Measurements from ENCODE around the gene GALNT15. TPM values are rescaled to one million over a fixed set of nuclear protein-coding genes. Genes with fewer than 3 reads are reported as not detected.

The GALNT15 gene
- total RNA-seq, 1 experiment from 2014 or later, result not detected

GRCh38 chr3:16173283-16174025 is 1.0 kb upstream of the GALNT15 start:
- no peaks in the 10 kb centered on the region for H4K20me1 ChIP-seq (ENCODE audit: insufficient read depth)
- no peaks in the 10 kb centered on the region for H3K79me2 ChIP-seq (ENCODE audit: low read depth)
- no peaks in the 10 kb centered on the region for H3K4me1 ChIP-seq (replicated peaks; ENCODE audit: insufficient read depth)
- H3K4me2 ChIP-seq, result no peak overlapping the region
- H2AFZ ChIP-seq, result no peak overlapping the region
- H3F3A ChIP-seq (ENCODE audit: insufficient read depth, low read depth), result no peaks in the 10 kb centered on the region
- peaks cover 18% of the 10 kb centered on the region; the same call in 1 of the 2 replicates for H3K27me3 ChIP-seq (ENCODE audit: insufficient read depth, low read depth)
- H3K9me2 ChIP-seq (ENCODE audit: insufficient read depth), result no peaks in the 10 kb centered on the region
- no TSS peak for BruUV-seq (replicated peaks)
- TF ChIP-seq EZH2 (IDR thresholded peaks at IDR 0.05; ENCODE audit: low read depth), result no peak
- H3K9me3 ChIP-seq (ENCODE audit: insufficient read depth, low read depth), result no peaks in the 10 kb centered on the region
- H3K27ac ChIP-seq, result no peak overlapping the region
- ChIA-PET POLR2A (ENCODE audit: unreplicated experiment) (no interaction called here), CTCF (no interaction called here)
- no peaks in the 10 kb centered on the region for H3K36me3 ChIP-seq (ENCODE audit: low read depth)
- no peak overlapping the region for H3K4me3 ChIP-seq
- intact Hi-C loops (cut with micrococcal nuclease; ENCODE audit: unreplicated experiment), result loop anchor here (10.0 kb wide), 2 partner anchors 319 to 359 kb away; no protein-coding TSS in a partner anchor
- DNase-seq, result no peak

- Histone ChIP-seq H3K4me3 (no peak overlapping the region), H3K36me3 (ENCODE audit: low read depth) (no peaks in the 10 kb centered on the region), H3K9me3 (ENCODE audit: insufficient read depth, low read depth) (no peaks in the 10 kb centered on the region), H3K79me2 (ENCODE audit: low read depth) (no peaks in the 10 kb centered on the region), H3F3A (ENCODE audit: insufficient read depth, low read depth) (no peaks in the 10 kb centered on the region), H3K27ac (no peak overlapping the region), H2AFZ (no peak overlapping the region), H3K27me3 (ENCODE audit: insufficient read depth, low read depth) (peaks cover 18% of the 10 kb centered on the region; the same call in 1 of the 2 replicates), H3K9me2 (ENCODE audit: insufficient read depth) (no peaks in the 10 kb centered on the region), H4K20me1 (ENCODE audit: insufficient read depth) (no peaks in the 10 kb centered on the region), H3K4me2 (no peak overlapping the region), H3K4me1 (replicated peaks; ENCODE audit: insufficient read depth) (no peaks in the 10 kb centered on the region)
- intact Hi-C loops (cut with micrococcal nuclease; ENCODE audit: unreplicated experiment), result loop anchor here (10.0 kb wide), 2 partner anchors 319 to 359 kb away; no protein-coding TSS in a partner anchor
- BruUV-seq (replicated peaks), result no TSS peak
- TF ChIP-seq CTCF (conservative IDR thresholded peaks at IDR 0.05), result no peak
- no peak for TF ChIP-seq EZH2 (IDR thresholded peaks at IDR 0.05; ENCODE audit: low read depth)
- CTCF ChIA-PET, result no interaction called here
- POLR2A ChIA-PET (ENCODE audit: unreplicated experiment), result no interaction called here
- DNase-seq, result no peak
Measured at GRCh38 chr3:16174026-16174355, 489 bp upstream of the GALNT15 start.

- no peaks in the 10 kb centered on the region for H3K79me2 ChIP-seq (ENCODE audit: low read depth)
- no peak overlapping the region for H3K27ac ChIP-seq
- DNase-seq, result no peak
- no peak overlapping the region for H2AFZ ChIP-seq
- no peaks in the 10 kb centered on the region for H4K20me1 ChIP-seq (ENCODE audit: insufficient read depth)
- H3K4me1 ChIP-seq (replicated peaks; ENCODE audit: insufficient read depth), result no peaks in the 10 kb centered on the region
- CTCF ChIA-PET, result no interaction called here
- BruUV-seq (replicated peaks), result no TSS peak
- POLR2A ChIA-PET (ENCODE audit: unreplicated experiment), result no interaction called here
- no peaks in the 10 kb centered on the region for H3K9me2 ChIP-seq (ENCODE audit: insufficient read depth)
- no peak overlapping the region for H3K4me3 ChIP-seq
- H3K27me3 ChIP-seq (ENCODE audit: insufficient read depth, low read depth), result peaks cover 18% of the 10 kb centered on the region; the same call in 1 of the 2 replicates
- H3F3A ChIP-seq (ENCODE audit: insufficient read depth, low read depth), result no peaks in the 10 kb centered on the region
- no peaks in the 10 kb centered on the region for H3K36me3 ChIP-seq (ENCODE audit: low read depth)
- H3K9me3 ChIP-seq (ENCODE audit: insufficient read depth, low read depth), result no peaks in the 10 kb centered on the region
- H3K4me2 ChIP-seq, result no peak overlapping the region
- TF ChIP-seq EZH2 (IDR thresholded peaks at IDR 0.05; ENCODE audit: low read depth) (no peak), CTCF (conservative IDR thresholded peaks at IDR 0.05) (no peak)
- intact Hi-C loops (cut with micrococcal nuclease; ENCODE audit: unreplicated experiment), result loop anchor here (10.0 kb wide), 2 partner anchors 320 to 360 kb away; no protein-coding TSS in a partner anchor
Measured at GRCh38 chr3:16174976-16175901, 759 bp downstream of the GALNT15 start.
